GM18499 (cell line): ENCODE measurements around the gene NAA35.
"Not testable (repeated sequence)": the region's sequence is repeated elsewhere in the genome, so short reads cannot be mapped to it uniquely, and the experiment has no call there.

ENCODE experiments used
- ATAC-seq: cut with Tn5 transposase; IDR thresholded peaks from one replicate; pipeline ENCODE4 v1.9.1; 2021; ENCODE audit warnings: moderate number of reproducible peaks; ENCODE audit not compliant: insufficient read depth, unreplicated experiment

Gene NAA35

DNA sequence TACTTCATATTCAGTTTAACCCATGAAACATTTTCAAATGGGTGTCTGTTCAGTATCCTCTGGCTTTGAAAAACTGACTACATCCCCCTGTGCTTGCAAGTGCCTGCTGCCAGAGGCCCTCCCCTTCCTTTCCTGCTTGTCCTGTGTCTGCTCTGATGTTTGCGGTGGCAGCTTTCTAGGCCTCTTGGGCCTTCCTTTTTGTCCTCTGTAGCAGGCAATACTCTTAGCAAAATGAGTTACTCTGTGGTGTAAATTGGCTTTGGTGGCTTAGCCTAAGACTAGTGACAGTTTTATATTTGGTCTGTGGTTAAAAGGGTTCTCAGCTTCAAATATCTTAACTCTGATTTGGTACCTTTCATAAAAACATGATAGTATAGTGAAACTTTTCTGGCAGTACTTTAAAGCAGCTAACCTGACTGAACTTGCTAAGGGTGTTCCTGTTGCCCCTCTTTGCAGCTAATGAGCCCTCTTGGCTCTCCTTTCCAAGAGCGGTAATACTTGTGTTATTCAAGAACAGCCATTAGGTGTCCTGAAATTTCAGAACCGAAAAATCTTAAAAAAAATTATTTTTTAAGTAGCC is 81.8 kb downstream of the NAA35 start:
- ATAC-seq = no peak

DNA sequence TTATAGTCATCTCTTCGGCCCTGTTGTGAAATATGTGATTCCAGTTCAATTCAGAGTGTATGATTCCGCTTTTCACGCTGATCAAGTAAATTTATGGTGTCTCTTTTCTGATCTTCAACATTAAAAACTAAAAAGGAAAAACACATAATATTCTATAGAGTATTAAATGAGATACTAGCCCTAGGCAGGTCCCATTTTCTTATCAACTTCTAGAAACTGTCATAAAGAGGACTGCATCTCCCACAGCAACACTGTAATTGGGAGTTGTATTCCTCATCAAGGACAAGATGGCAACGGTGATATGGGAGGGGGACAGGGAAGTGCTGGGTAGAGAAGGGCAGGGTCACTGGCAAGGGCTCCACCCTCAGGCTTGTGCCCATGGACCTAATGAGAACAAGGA is 86.8 kb downstream of the NAA35 start:
- ATAC-seq = no peak

DNA sequence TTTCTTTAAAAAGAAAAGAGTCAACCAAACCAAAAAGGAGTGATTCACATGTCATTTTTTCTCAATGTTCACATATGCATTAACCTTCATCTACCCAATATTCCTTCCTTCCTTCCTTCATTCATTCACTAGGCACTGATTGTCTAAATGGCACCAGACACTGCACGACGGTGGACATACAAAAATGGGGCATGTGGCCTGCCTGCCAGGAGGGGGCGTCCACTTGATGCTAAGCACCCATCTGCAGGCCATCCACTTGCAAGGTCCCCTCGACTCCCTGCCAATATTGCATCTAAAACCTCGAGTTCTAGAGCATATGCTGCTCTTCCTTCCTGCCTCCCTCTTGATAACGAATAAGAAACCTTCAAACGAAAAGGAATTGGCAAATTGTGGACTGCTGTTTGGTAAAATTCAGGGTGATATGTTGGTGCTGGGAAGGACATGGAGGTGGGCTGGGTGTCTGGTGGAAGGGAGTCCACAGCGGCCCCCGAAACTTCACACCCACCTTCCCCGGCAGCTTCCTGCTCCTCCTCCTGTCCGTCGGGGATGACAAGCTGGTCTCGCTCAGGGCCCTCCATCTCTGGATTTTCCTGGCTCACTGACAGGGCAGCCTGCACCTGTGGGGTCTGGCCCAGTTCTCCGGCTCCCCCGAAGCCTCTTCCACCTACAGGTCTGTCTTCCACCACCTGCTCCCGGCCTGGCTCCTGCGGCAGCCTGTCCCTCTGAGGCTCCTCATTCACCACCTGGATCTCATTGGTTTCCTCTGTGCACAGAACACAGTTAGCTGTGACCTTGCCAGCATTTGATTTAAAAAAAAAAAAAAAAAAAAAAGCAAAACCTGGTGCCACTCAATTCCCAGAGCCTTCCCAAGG is 94.2 kb downstream of the NAA35 start:
- no peak for ATAC-seq

DNA sequence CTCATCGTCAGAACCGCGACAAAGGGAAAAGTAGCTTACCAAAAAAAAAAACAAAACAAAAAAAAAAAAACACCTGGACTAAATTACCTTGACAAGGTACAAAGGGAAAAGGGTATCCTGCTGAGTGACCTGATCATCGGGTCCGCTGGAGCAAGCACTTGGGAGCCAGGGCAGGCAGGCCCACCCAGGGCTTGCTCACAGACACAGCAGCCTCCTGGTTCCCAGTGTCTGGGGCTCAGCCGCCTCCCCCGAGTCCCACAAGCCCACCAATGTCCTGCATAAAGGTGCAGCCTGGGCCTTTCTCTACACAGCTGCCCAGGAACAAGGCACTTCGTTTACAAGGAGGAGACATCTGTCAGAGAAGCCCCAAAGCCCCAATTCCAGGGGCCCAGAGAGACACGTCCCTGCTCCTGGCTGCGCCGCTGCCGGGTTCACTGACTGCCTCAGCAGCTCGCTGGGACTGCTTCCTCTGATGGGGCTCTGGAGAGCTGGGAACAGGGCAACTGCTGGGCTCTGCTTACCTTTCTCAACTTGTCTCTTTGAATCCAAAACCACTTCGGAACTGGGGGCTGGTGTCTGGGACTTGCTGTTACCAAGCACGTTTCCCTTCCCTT is 95.0 kb downstream of the NAA35 start:
- no peak for ATAC-seq

DNA sequence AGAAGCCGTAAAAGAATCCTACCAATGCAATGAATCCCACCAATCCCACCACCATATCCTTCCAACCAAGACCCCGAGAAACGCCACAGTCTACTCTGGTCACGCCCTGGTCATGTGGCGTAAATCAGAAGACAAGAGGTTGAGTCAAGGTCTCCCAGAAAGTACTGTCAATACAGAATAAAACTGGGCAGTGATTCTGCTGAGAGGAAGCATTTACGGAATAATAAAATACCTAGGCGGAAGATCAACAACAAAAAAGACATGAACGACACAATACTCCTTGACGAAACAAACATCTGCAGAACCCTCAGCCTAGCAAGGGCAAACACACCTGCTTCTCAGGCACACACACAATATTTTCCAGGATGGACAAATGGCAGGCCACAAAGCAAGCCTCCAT is 95.6 kb downstream of the NAA35 start:
- no peak for ATAC-seq

DNA sequence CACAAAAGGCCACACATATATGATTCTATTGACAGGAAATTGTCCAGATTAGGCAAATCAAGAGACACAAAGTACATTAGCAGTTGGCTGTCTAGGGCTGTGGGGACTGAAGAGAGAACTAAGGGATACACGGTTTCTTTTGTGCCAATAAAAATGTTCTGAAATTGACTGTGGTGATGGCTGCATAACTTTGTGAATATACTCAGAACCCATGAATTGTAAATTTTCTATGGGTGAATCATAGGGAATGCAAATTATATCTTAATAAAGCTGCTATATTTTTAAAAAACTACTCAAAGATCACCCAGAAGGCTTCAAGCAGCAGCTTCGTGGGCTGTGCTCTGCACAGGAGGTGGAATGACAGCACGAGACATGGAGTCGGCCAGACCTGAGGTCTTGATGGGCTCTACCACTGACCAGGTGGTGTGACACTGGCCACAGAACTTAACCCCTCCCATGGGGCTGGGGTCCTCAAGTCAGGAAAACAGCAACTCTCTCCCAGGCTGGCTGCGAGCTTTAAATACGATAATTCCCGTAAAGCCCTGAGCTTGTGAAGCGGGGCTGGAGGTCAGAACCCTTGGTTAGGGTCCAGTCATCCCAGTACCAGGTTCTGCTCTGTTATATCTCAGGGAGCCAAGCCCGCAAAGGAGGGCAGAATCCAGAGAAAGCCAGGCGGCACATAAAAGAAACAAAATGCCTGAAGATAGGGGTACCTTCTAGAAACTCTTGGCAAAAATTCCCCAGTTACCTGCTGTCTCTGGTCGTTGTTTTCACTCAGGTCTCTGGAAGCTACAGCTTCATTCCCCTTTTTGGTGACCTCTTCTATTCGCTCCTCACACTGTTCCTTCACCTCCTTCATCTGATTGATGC is 99.3 kb downstream of the NAA35 start:
- no peak for ATAC-seq

DNA sequence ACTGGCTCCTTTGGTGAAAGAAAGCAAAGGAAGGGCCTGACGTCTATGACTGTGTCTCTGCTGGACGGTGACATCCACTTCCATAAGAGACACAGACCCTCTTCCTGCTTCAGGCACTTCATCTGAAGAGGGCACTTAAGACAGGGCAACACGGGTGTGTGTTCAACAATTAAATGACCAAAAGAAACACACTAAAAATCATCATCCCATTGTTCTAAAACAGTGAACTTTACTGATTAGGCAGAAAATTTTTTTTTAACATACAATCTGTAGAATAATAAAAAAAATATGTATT is 99.9 kb downstream of the NAA35 start:
- no peak for ATAC-seq

DNA sequence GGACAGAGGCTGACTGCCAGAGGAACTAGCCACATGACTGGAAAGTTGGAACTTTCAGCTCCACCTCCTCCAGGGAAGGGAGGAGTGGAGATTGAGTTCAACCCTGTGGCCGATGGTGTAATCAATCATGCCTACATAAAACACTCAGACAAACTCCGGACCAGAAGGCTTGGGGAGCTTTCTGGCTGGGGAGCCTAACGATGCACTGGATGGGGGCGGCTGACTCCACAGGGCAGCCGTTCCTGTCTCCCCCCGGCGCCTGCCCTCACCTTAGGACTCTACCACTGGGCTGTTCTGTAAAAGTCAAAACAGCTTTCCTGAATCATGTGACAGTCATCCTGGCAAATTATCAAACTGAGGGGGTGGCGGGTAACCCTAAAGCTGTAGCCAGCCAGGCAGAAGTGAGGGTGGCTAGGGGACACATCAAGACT is 100.4 kb downstream of the NAA35 start:
- no peak for ATAC-seq

DNA sequence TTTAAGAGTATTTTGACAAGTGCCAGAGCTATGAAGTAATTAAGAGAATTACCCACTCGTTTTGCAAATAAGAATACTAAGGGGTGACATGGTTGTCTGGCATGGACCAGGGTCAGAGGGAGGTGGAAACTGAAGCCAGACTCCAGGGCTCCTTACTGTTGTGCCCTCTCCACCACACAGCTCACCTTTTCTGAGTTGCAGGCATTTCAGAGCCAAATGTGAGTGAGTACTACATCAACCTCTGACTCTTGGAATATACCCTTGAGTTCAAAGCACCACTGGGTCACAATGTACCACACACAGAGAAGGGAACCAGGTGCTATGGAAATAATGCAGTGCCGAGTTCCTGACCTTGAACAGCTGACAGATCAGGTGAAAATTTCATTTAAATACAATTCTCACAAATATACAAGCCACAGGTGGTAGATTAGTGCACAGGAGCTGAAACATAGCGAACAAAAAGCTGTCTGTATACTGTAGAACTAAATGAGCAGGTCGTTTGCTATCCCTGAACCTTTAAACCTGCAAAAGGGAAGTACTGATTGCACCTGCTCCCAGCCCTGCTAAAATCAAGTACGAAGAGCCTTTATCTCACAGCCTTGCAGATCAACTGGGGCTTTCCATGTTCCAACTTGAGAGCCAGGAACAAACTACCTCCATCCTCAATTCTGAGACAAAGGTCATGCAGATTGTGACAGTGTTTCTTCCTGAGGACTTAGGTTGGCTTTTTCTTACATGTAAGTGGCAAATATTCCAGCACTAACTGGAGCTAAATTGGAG is 101.4 kb downstream of the NAA35 start:
- ATAC-seq = no peak

DNA sequence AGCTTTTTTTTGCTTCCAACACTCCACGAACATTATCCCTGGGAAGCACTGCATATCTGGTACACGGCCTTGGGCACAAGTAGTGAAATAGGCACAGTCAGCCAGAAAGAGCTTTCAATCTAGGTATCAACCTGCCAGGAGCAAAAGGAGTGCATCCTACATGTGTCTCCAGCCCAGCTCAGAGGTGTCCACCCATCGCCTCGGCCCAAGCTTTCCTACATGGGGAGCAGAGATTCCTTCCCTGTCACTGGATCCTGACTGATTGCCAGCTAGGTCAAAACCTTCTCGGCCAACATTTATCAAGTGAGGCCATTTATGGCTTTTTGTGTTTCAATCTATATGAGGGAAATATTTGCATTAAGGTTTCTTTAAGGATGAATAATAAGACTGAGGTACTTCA is 102.6 kb downstream of the NAA35 start:
- ATAC-seq = no peak

DNA sequence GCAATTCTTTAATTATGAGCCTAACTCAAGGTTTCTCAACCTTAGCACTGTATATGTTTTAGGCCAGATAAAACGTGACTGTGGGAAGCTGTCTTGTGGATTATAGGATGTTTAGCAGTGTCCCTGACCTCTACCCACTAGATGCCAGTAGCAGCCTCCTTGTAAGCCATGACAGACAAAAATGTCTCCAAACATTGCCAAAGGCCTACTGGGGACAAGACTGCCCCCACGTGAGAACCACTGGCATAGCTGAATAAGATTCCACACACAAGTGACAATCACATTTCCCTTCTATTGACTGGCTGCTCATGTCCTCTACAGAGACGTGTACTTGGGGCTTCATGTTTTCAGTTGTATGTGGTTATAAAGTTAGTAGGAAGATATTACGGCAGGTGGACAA is 103.1 kb downstream of the NAA35 start:
- no peak for ATAC-seq

DNA sequence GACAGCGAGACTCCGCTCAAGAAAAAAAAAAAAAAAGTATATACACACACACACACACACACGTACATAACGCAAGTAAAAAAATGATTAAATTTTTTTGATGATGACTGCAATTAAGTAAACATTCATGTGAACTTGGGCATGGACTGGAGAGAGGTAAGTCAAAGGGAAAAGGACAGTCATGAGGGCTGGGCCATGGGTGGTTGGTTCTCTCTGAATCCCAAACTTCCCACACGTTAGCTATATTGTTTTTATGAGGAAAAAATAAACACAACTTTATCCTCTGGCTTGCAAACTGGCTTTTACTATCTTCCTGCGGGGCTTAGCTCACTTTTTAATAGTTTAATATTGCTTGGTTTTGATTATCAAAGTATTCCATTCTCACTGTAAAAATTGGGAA is 104.7 kb downstream of the NAA35 start:
- ATAC-seq = no peak

DNA sequence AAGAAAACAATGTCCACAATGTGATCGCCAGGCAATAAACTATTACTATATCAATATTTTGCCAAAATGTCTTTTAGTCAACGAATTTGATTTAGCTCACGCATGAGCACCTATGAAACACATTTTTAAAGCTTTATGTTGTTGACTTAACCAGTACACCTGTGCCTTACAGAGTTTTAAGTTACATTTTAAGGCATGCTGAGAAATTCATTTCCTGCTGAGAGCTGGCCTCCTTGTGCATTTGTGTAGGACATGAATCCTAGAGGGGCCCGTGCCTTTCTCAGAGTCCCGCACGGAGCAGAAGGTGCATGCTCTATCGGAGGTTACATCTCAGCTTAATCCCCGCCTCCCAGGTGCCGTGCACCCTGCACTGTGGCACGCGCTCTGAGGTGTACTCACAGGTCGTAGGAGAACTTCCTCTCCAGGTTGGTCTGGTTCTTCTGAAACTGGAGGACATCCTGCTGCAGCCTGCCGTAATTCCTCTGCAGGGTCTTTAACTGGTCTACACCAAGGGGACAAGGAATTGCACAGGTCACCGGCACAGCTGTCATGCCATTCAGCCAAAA is 105.2 kb downstream of the NAA35 start:
- no peak for ATAC-seq

DNA sequence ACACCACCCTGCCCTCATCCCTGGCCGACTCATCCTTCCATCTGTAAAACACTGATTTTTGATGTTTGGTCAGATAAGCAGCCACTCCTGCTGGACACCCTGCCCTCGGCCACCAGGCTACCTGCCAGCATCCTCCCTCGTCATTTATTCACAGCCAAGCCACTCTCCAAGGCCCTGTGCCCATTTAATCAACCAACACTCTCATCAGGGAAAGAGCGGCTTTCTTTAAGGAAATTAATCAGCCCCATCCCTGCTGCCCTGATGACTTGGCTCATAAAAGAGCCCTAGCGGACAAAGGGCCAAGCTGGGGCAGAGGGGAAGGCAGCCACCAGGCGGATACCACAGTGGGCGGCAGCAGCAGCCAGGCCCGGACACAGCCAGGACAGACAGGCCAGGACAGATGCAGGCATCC is 106.0 kb downstream of the NAA35 start:
- no peak for ATAC-seq

DNA sequence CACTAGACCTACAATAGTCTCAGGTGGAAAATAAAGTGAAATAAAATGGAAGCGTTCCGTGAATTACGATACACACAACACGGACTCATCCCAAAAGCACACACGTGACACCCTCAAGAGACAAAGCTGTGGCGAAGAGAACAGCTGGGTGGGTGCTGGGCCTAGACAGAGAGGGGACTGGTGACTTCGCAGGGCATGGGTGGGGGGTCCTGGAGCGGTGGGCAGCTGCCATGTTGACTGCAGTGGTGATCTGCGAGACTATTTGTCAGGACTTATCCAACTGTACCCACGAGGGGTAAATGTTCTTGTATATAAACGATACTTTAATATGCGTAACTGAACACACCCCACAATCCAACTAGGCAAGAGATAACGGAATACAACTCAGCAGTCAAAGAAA is 106.4 kb downstream of the NAA35 start:
- no peak for ATAC-seq

DNA sequence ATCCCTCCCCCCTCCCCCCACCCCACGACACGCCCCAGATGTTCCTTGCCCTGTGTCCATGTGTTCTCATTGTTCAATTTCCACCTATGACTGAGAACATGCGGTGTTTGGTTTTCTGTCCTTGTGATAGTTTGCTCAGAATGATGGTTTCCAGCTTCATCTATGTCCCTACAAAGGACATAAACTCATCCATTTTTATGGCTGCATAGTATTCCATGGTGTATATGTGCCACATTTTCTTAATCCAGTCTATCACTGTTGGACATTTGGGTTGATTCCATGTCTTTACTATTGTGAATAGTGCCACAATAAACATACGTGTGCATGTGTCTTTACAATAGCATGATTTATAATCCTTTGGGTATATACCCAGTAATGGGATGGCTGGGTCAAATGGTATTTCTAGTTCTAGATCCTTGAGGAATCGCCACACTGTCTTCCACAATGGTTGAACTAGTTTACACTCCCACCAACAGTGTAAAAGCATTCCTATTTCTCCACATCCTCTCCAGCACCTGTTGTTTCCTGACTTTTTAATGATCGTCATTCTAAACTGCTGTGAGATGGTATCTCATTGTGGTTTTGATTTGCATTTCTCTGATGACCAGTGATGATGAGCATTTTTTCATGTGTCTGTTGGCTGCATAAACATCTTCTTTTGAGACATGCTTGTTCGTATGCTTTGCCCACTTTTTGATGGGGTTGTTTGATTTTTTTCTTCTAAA is 107.2 kb downstream of the NAA35 start:
- not testable (repeated sequence) for ATAC-seq

DNA sequence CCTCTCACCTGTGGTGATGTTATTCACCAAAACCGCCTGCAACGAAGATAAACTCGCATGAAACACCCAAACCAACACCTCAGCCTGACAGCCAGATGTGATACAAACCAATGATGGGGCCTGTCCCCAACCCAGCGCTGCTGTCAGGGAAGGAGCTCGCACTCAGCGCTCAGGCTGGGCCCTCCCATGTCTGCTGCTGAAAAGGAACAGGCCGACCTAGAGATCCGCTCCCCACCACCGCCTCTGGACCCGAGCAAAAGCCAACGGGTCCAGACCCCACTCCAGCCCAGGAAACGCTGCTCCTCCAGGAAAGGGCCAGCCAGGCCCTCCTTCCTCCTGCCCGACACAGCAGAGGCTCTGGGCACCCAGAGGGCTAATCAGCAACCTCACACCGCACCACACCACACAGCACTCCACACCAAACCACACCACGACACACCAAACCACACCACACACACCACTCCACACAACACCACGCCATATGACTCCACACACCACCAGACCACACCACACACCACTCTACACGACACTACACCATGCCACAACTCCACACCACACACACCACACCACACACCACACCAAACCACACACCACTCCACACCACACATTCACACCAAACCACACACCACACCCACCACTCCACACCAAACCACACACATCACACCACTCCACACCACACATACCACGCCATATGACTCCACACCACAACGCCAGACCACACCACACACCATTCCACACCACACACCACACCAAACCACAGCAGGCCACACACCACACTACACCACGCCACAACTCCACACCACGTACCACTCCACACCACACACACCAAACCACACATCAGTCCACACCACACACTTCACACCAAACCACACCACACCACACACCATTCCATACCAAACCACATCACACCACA is 111.9 kb downstream of the NAA35 start:
- ATAC-seq = no peak

DNA sequence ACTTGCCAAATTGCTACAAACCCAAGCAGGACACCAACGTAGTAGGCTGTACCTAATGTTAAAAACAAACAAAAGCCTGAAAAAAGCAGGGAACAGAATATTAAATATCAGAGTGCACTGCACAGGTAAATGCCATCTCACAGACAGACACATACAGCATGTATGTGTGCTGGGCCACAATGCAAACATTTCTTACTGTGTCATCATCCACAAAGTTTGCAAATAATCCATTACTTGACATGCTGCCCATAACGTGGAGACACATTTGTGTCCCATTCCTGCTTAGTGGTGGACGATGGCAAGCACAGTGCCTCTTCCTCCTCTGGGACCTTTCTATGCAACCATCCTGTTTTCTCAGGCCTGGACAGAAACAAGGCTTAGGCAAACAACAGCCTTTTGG is 113.7 kb downstream of the NAA35 start:
- no peak for ATAC-seq
